HEK293 (cell line): ENCODE data around the gene IFIH1.
A peak's percentile ranks its signal among the peaks of the same experiment; 100 is the strongest.

Experiments used
- CTCF ChIA-PET: fragments of 350-600 bp; formaldehyde crosslinking; extraction: SDS; loops from one replicate; lab custom pipeline; 2021; ENCODE audit warnings: antibody characterized with exemption; lab: Yijun Ruan, JAX
- POLR2A ChIA-PET: fragments of 300-600 bp; formaldehyde crosslinking; extraction: SDS; loops from one replicate; lab custom pipeline; 2020; ENCODE audit warnings: antibody characterized with exemption, inconsistent platforms; lab: Yijun Ruan, JAX
- H3K27ac ChIP-seq: fragments of 200-500 bp; sonication (Bioruptor generic); 2 replicates; pipeline ENCODE4 v1.5.1; 2014; ENCODE audit warnings: low read depth, low read length, control low read depth, inconsistent platforms; ENCODE audit errors: extremely low read depth
- H3K36me3 ChIP-seq, 2 experiments: fragments of 200-500 bp in 1 of 2; sonication (Bioruptor generic) in 1 of 2; 1 replicate in 1 of 2; 2 replicates in 1 of 2; pipeline ENCODE4 v1.5.1; 2014 to 2017; ENCODE audit warnings: inconsistent platforms in 2 of 2, low read length in 2 of 2; ENCODE audit not compliant: control insufficient read depth in 2 of 2, insufficient read depth in 1 of 2
- H3K4me1 ChIP-seq: fragments of 200-500 bp; sonication (Bioruptor generic); 2 replicates; pipeline ENCODE4 v1.5.1; 2014; ENCODE audit warnings: mild to moderate bottlenecking, low read length, inconsistent platforms; ENCODE audit not compliant: control insufficient read depth, insufficient read depth
- H3K4me3 ChIP-seq: 2 replicates; pipeline ENCODE4 v1.5.1; 2011; ENCODE audit warnings: low read depth, mild to moderate bottlenecking, control low read depth, low read length, moderate library complexity
- H3K9me3 ChIP-seq: fragments of 200-500 bp; sonication (Bioruptor generic); 2 replicates; pipeline ENCODE4 v1.5.1; 2014; ENCODE audit warnings: low read depth, low read length, inconsistent platforms; ENCODE audit not compliant: control insufficient read depth, insufficient read depth
- AEBP2 ChIP-seq: fragments of 450-650 bp; formaldehyde crosslinking; IDR thresholded peaks from 2 replicates; pipeline ENCODE4 v1.5.1; 2016; ENCODE audit warnings: missing biosample characterization, missing genetic modification characterization, borderline replicate concordance
- ATF2 ChIP-seq: fragments of 450-650 bp; formaldehyde crosslinking; IDR thresholded peaks from 2 replicates; pipeline ENCODE4 v1.5.1; 2016; ENCODE audit warnings: missing biosample characterization, missing genetic modification characterization, low read depth
- BCL11A ChIP-seq: fragments of 450-650 bp; formaldehyde crosslinking; IDR thresholded peaks from 2 replicates; pipeline ENCODE4 v1.5.1; 2016; ENCODE audit warnings: low read depth, missing biosample characterization, missing genetic modification characterization
- GLIS2 ChIP-seq: fragments of 450-650 bp; formaldehyde crosslinking; IDR thresholded peaks from 2 replicates; pipeline ENCODE4 v1.5.1; 2016; ENCODE audit warnings: missing biosample characterization, missing genetic modification characterization
- PRDM6 ChIP-seq: fragments of 450-650 bp; formaldehyde crosslinking; IDR thresholded peaks from 2 replicates; pipeline ENCODE4 v1.5.1; 2017; ENCODE audit warnings: missing biosample characterization, missing genetic modification characterization
- REPIN1 ChIP-seq: fragments of 450-650 bp; formaldehyde crosslinking; IDR thresholded peaks from 2 replicates; pipeline ENCODE4 v1.5.1; 2017; ENCODE audit warnings: missing biosample characterization, missing genetic modification characterization, low read depth
- SCRT2 ChIP-seq: fragments of 450-650 bp; formaldehyde crosslinking; IDR thresholded peaks from 2 replicates; pipeline ENCODE4 v1.5.1; 2016; ENCODE audit warnings: missing biosample characterization, missing genetic modification characterization
- ZBTB20 ChIP-seq: fragments of 450-650 bp; formaldehyde crosslinking; IDR thresholded peaks from 2 replicates; pipeline ENCODE4 v1.5.1; 2016; ENCODE audit warnings: missing biosample characterization, missing genetic modification characterization
- ZBTB26 ChIP-seq: fragments of 450-650 bp; formaldehyde crosslinking; optimal IDR thresholded peaks from 2 replicates; pipeline ENCODE3; 2016; ENCODE audit warnings: missing biosample characterization, mild to moderate bottlenecking, missing genetic modification characterization
- ZFP37 ChIP-seq: fragments of 450-650 bp; formaldehyde crosslinking; IDR thresholded peaks from 2 replicates; pipeline ENCODE4 v1.5.1; 2016; ENCODE audit warnings: missing biosample characterization, missing genetic modification characterization
- ZNF138 ChIP-seq: fragments of 450-650 bp; formaldehyde crosslinking; IDR thresholded peaks from 2 replicates; pipeline ENCODE4 v1.5.1; 2016; ENCODE audit warnings: missing biosample characterization, missing genetic modification characterization, borderline replicate concordance
- ZNF169 ChIP-seq: fragments of 450-650 bp; formaldehyde crosslinking; IDR thresholded peaks from 2 replicates; pipeline ENCODE4 v1.5.1; 2016; ENCODE audit warnings: missing biosample characterization, missing genetic modification characterization
- ZNF19 ChIP-seq: fragments of 450-650 bp; formaldehyde crosslinking; IDR thresholded peaks from 2 replicates; pipeline ENCODE4; 2016; ENCODE audit warnings: missing biosample characterization, missing genetic modification characterization, low read depth
- ZNF280D ChIP-seq: fragments of 450-650 bp; formaldehyde crosslinking; IDR thresholded peaks from 2 replicates; pipeline ENCODE4 v1.5.1; 2016; ENCODE audit warnings: missing biosample characterization, missing genetic modification characterization
- ZNF324 ChIP-seq: fragments of 450-650 bp; formaldehyde crosslinking; IDR thresholded peaks from 2 replicates; pipeline ENCODE4 v1.5.1; 2016; ENCODE audit warnings: missing biosample characterization, missing genetic modification characterization
- ZNF350 ChIP-seq: fragments of 450-650 bp; formaldehyde crosslinking; IDR thresholded peaks from 2 replicates; pipeline ENCODE4 v1.5.0; 2017; ENCODE audit warnings: missing biosample characterization, mild to moderate bottlenecking, missing genetic modification characterization
- ZNF529 ChIP-seq: fragments of 450-650 bp; formaldehyde crosslinking; IDR thresholded peaks from 2 replicates; pipeline ENCODE4 v1.5.1; 2017; ENCODE audit warnings: missing genetic modification characterization, missing biosample characterization; ENCODE audit not compliant: insufficient replicate concordance
- ZNF600 ChIP-seq: fragments of 450-650 bp; formaldehyde crosslinking; IDR thresholded peaks from 2 replicates; pipeline ENCODE4 v1.5.1; 2016; ENCODE audit warnings: missing biosample characterization, missing genetic modification characterization
- ZNF623 ChIP-seq: fragments of 450-650 bp; formaldehyde crosslinking; IDR thresholded peaks from 2 replicates; pipeline ENCODE4 v1.5.1; 2016; ENCODE audit warnings: missing biosample characterization, missing genetic modification characterization
- ZNF692 ChIP-seq: fragments of 450-650 bp; formaldehyde crosslinking; IDR thresholded peaks from 2 replicates; pipeline ENCODE4 v1.5.1; 2016; ENCODE audit warnings: missing biosample characterization, missing genetic modification characterization
- ZNF76 ChIP-seq: fragments of 450-650 bp; formaldehyde crosslinking; IDR thresholded peaks from 2 replicates; pipeline ENCODE4; 2016; ENCODE audit warnings: low read depth, missing biosample characterization, missing genetic modification characterization, borderline replicate concordance
- ZNF843 ChIP-seq: fragments of 450-650 bp; formaldehyde crosslinking; IDR thresholded peaks from 2 replicates; pipeline ENCODE4 v1.5.1; 2016; ENCODE audit warnings: missing biosample characterization, missing genetic modification characterization
- ZSCAN23 ChIP-seq: fragments of 450-650 bp; formaldehyde crosslinking; IDR thresholded peaks from 2 replicates; pipeline ENCODE4 v1.5.1; 2016; ENCODE audit warnings: missing biosample characterization, missing genetic modification characterization

Gene IFIH1

GRCh38 chr2:162343492-162343823 lies 25.0 kb upstream of the IFIH1 start:
- peaks cover 2% of the 10 kb centered on the region; the same call in 1 of the 2 replicates for H3K4me1 ChIP-seq
- CTCF ChIA-PET = interaction anchor here (0.7 kb wide), 1 partner anchor 216 kb away, joined by 3 read pairs; no protein-coding TSS in a partner anchor
- H3K27ac ChIP-seq = no peak overlapping the region

GRCh38 chr2:162342841-162343240 lies 24.4 kb upstream of the IFIH1 start:
- ChIA-PET POLR2A (no interaction called here), CTCF (interaction anchor here (0.8 kb wide), 1 partner anchor 41 kb away, joined by 3 read pairs; no protein-coding TSS in a partner anchor)
- Histone ChIP-seq H3K27ac (no peak overlapping the region), H3K4me3 (no peak overlapping the region), H3K9me3 (no peaks in the 10 kb centered on the region), H3K4me1 (peaks cover 2% of the 10 kb centered on the region; the same call in 1 of the 2 replicates), H3K36me3 (no peaks in the 10 kb centered on the region)
- no peak for TF ChIP-seq ZNF280D
- no peak for TF ChIP-seq ZBTB20 (tag by site-specific recombination)
- TF ChIP-seq ZNF350 = no peak
- no peak for TF ChIP-seq ZNF692 (tag by site-specific recombination)
- TF ChIP-seq ZSCAN23 (tag by site-specific recombination) = no peak
- TF ChIP-seq ZNF529 = no peak
- TF ChIP-seq AEBP2 (tag by site-specific recombination) = no peak
- no peak for TF ChIP-seq ZNF600 (tag by site-specific recombination)
- no peak for TF ChIP-seq ZNF138
- TF ChIP-seq ZNF169 (tag by site-specific recombination) = no peak
- TF ChIP-seq ATF2 (tag by site-specific recombination) = no peak
- TF ChIP-seq ZNF843 = no peak
- TF ChIP-seq GLIS2 (tag by site-specific recombination) = no peak
- no peak for TF ChIP-seq ZFP37 (tag by site-specific recombination)
- TF ChIP-seq ZNF623 = no peak
- TF ChIP-seq BCL11A (tag by site-specific recombination) = no peak
- no peak for TF ChIP-seq ZBTB26
- TF ChIP-seq ZNF324 (tag by site-specific recombination) = no peak
- TF ChIP-seq ZNF19 = no peak
- no peak for TF ChIP-seq ZNF76 (tag by site-specific recombination)

More at GRCh38 chr2:162343492-162343823, 25.0 kb upstream of the IFIH1 start:
- Histone ChIP-seq H3K36me3 (no peaks in the 10 kb centered on the region), H3K9me3 (no peaks in the 10 kb centered on the region), H3K4me3 (peak overlapping the region; percentile 27)
- TF ChIP-seq REPIN1 (tag by site-specific recombination) (no peak), PRDM6 (tag by site-specific recombination) (no peak), SCRT2 (tag by site-specific recombination) (0 out of 2 replicates have a peak, but pooled peaks have one; percentile 9)
- POLR2A ChIA-PET = interaction anchor here (0.6 to 1.0 kb wide), 2 partner anchors 25 to 26 kb away, joined by 3 to 7 read pairs; partner anchors contain the start of gene IFIH1
